ENCODE measurements around the gene WNT16. TPM values are rescaled to one million over a fixed set of nuclear protein-coding genes. Genes with fewer than 3 reads are reported as not detected.

The WNT16 gene
- polyA plus RNA-seq, 4 donors, result 0.10 to 0.30 TPM; not detected in 2

DNA sequence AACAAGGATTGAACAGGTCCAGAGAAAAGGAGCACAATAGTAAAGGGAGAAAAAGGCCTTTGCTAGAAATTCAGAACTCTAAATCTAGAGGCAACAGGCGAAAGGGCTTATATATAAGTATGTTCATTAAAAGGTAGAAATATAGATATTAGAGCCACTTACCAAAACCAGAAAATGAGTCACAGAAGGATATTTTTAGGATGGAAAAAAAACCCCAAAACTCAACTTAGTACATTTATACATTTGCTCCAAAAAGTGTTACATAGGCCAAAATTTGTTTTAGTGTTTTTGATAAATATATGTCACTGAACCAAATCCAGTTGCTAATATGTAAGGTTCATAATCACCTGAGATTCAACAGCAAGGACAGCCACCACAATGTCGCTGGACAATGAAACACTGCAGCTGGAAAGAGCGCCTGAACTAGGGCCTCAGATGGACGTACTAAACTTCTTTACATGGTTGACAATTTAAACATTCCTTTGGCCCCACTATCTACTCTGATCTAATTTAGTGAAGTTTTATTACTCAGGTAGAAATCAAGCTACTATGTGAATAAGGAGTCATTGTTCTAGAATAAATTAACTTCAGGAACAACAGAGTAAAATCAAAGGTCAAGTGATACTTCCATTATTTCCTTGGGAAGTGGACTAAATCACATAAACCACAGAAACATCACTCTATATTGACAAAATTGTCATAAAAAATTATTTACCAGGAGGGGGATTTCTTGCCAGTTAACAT lies 56.4 kb downstream of the WNT16 start:
- H3K27ac ChIP-seq (ENCODE audit: low read depth in 1 of 3, low read length in 2 of 3), result peak overlapping the region in 1 of 3 donors; percentile 80
- peaks cover 0 to 3% (median 2%) of the 10 kb centered on the region in 3 donors for H3K36me3 ChIP-seq (ENCODE audit: control insufficient read depth in 3 of 3, insufficient read depth in 2 of 3, low read depth in 1 of 3, low read length in 3 of 3)
- DNase-seq (peak in 1 of 2 donors; percentile 52), FAIRE-seq (no peak)
- no peak overlapping the region for H3K4me3 ChIP-seq (ENCODE audit: low read depth in 1 of 3, low read length in 3 of 3)
- no peaks in the 10 kb centered on the region for H3K9me3 ChIP-seq (ENCODE audit: control insufficient read depth in 2 of 2, insufficient read depth in 1 of 2, low read depth in 1 of 2, low read length in 1 of 2)
- peaks cover 6 to 18% (median 13%) of the 10 kb centered on the region in 3 donors for H3K4me1 ChIP-seq (ENCODE audit: control insufficient read depth in 3 of 3, insufficient read depth in 2 of 3, low read depth in 1 of 3, low read length in 2 of 3)
- H3K27me3 ChIP-seq (ENCODE audit: control insufficient read depth in 3 of 3, insufficient read depth in 3 of 3, low read length in 3 of 3), result no peaks in the 10 kb centered on the region
- WGBS, 3 donors, result 36 to 69% (median 47%) methylated on average over 4 of the region's 4 CpGs

DNA sequence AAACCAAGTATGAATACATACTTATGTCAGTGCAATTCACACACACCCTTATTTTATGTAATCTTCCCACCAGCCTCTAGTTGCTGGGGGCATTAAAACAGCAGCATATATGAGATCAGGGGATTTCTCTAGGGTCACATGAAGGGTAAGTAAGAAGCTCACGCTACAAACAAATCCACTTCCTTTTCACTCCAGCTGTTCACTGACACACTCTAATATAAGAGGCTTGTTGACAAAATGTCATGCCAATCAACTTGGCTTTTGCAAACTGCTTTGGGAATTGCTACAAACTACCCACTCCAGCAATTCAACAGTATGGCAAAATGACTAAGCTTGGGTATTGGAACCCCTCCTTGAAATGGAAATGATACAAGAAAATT lies 57.0 kb downstream of the WNT16 start:
- Histone ChIP-seq H3K4me3 (ENCODE audit: low read depth in 1 of 3, low read length in 3 of 3) (no peak overlapping the region), H3K27ac (ENCODE audit: low read depth in 1 of 3, low read length in 2 of 3) (peak overlapping the region in 2 of 3 donors; percentile 0 to 80), H3K9me3 (ENCODE audit: control insufficient read depth in 2 of 2, insufficient read depth in 1 of 2, low read depth in 1 of 2, low read length in 1 of 2) (no peaks in the 10 kb centered on the region), H3K4me1 (ENCODE audit: control insufficient read depth in 3 of 3, insufficient read depth in 2 of 3, low read depth in 1 of 3, low read length in 2 of 3) (peaks cover 9 to 18% (median 13%) of the 10 kb centered on the region in 3 donors), H3K36me3 (ENCODE audit: control insufficient read depth in 3 of 3, insufficient read depth in 2 of 3, low read depth in 1 of 3, low read length in 3 of 3) (peaks cover 0 to 3% (median 2%) of the 10 kb centered on the region in 3 donors), H3K27me3 (ENCODE audit: control insufficient read depth in 3 of 3, insufficient read depth in 3 of 3, low read length in 3 of 3) (no peaks in the 10 kb centered on the region)
- DNase-seq, result peak; percentile 32 to 33
- FAIRE-seq, result no peak
- 3 to 12% (median 4%) methylated on average over 1 of the region's 1 CpG for WGBS, 3 donors

DNA sequence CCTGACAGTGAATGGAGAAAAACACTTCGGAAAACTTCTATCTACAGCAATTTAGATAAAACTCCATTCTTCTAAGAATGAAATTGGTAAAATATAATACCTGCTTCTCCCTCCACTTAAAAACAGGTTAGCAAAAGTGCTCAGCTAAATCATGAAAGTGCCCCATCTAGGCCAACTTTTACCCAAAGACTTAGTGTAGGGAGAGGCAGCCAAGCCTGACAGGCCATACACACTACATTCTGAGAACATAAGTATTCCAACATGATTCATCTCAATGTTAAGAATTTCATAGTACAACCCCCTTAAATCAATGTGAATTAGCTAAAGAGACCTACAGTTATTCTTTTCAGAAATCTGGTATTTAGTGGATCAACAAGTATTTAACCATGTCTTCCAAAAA lies 60.1 kb downstream of the WNT16 start:
- Histone ChIP-seq H3K36me3 (ENCODE audit: control insufficient read depth in 3 of 3, insufficient read depth in 2 of 3, low read depth in 1 of 3, low read length in 3 of 3) (peaks cover 0 to 4% (median 3%) of the 10 kb centered on the region in 3 donors), H3K4me1 (ENCODE audit: control insufficient read depth in 3 of 3, insufficient read depth in 2 of 3, low read depth in 1 of 3, low read length in 2 of 3) (peaks cover 15 to 20% (median 15%) of the 10 kb centered on the region in 3 donors), H3K9me3 (ENCODE audit: control insufficient read depth in 2 of 2, insufficient read depth in 1 of 2, low read depth in 1 of 2, low read length in 1 of 2) (no peaks in the 10 kb centered on the region), H3K27ac (ENCODE audit: low read depth in 1 of 3, low read length in 2 of 3) (no peak overlapping the region), H3K4me3 (ENCODE audit: low read depth in 1 of 3, low read length in 3 of 3) (no peak overlapping the region), H3K27me3 (ENCODE audit: control insufficient read depth in 3 of 3, insufficient read depth in 3 of 3, low read length in 3 of 3) (no peaks in the 10 kb centered on the region)
- FAIRE-seq (no peak), DNase-seq (no peak)
- WGBS, 3 donors, result 74 to 90% (median 79%) methylated on average over 1 of the region's 1 CpG

- DNase-seq, result no peak
- Histone ChIP-seq H3K36me3 (ENCODE audit: control insufficient read depth in 3 of 3, insufficient read depth in 2 of 3, low read depth in 1 of 3, low read length in 3 of 3) (peaks cover 0 to 3% (median 3%) of the 10 kb centered on the region in 3 donors), H3K27ac (ENCODE audit: low read depth in 1 of 3, low read length in 2 of 3) (no peak overlapping the region), H3K9me3 (ENCODE audit: control insufficient read depth in 2 of 2, insufficient read depth in 1 of 2, low read depth in 1 of 2, low read length in 1 of 2) (no peaks in the 10 kb centered on the region), H3K4me1 (ENCODE audit: control insufficient read depth in 3 of 3, insufficient read depth in 2 of 3, low read depth in 1 of 3, low read length in 2 of 3) (peaks cover 11 to 18% (median 13%) of the 10 kb centered on the region in 3 donors), H3K4me3 (ENCODE audit: low read depth in 1 of 3, low read length in 3 of 3) (no peak overlapping the region), H3K27me3 (ENCODE audit: control insufficient read depth in 3 of 3, insufficient read depth in 3 of 3, low read length in 3 of 3) (no peaks in the 10 kb centered on the region)
- FAIRE-seq, result no peak
These were observed 61.3 kb downstream of the WNT16 start for GRCh38 chr7:121390109-121390508.

DNA sequence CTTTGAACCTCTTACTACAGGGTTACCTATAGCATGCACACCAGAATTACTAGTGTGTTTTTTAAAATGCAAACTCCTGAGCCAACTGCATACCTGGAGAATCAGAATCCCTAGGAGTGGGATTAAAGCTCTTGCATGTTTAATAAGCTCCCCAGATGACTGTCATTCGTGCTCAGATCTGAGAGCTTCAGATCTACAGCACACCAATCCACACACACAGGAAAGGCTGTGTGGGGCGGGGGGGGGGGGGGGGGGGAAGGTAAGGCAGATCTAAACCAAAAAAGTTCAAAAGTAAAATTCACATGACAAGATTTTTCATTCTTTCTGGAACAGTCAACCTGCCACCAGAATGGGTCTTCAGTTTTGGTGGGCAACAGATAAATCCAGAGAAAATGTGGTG lies 61.8 kb downstream of the WNT16 start:
- Histone ChIP-seq H3K4me3 (ENCODE audit: low read depth in 1 of 3, low read length in 3 of 3) (no peak overlapping the region), H3K27ac (ENCODE audit: low read depth in 1 of 3, low read length in 2 of 3) (no peak overlapping the region), H3K4me1 (ENCODE audit: control insufficient read depth in 3 of 3, insufficient read depth in 2 of 3, low read depth in 1 of 3, low read length in 2 of 3) (peaks cover 9 to 15% (median 13%) of the 10 kb centered on the region in 3 donors), H3K9me3 (ENCODE audit: control insufficient read depth in 2 of 2, insufficient read depth in 1 of 2, low read depth in 1 of 2, low read length in 1 of 2) (no peaks in the 10 kb centered on the region), H3K36me3 (ENCODE audit: control insufficient read depth in 3 of 3, insufficient read depth in 2 of 3, low read depth in 1 of 3, low read length in 3 of 3) (peaks cover 0 to 3% (median 3%) of the 10 kb centered on the region in 3 donors), H3K27me3 (ENCODE audit: control insufficient read depth in 3 of 3, insufficient read depth in 3 of 3, low read length in 3 of 3) (no peaks in the 10 kb centered on the region)
- FAIRE-seq (no peak), DNase-seq (no peak)
- WGBS, 3 donors, result 29 to 73% (median 35%) methylated on average over 2 of the region's 2 CpGs

Other genes with a start within 250 kb of the WNT16 start
- 100 to 1,000 TPM in 3 of 4 donors, 10 to 100 TPM in 1; 98.0 to 217 (median 156) TPM for gene FAM3C, start 67.3 kb downstream of the WNT16 start, polyA plus RNA-seq